ENCODE results near the gene EZH1.

The EZH1 gene

DNA sequence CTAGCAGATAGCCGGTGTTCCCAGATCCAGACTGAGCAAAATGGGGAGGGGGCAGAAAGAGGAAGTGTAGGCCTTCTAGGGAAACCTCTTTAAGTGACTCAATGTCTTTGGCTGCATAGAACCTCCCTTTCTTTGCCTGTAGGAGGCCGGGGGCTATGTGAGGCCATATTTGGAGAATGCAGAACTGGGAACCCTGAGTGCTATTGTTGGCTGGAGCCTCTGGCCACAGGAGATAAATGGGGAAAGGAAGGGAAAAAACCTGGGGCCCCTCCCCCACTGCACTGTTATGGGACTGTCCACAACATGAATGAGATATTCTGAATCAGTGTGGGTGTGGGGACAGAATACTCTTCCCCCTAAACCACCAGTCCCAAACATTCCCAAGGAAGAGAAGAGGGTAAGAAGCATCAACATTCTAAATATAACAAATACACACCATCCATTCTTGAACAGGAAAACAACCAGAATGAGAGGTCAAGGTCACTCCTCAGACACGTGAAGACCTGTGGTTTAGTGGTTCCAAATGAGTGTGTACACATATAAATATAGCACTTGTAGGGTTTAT, 30.8 kb upstream of the EZH1 start:
- no peak for ATAC-seq
- no peak for TF ChIP-seq ARNTL (CRISPR knock-in tag; IDR thresholded peaks at IDR 0.05; ENCODE audit: borderline replicate concordance, low read depth)
- no peak for TF ChIP-seq ZNF8 (CRISPR knock-in tag; IDR thresholded peaks at IDR 0.05)
- no peak for TF ChIP-seq RARB (CRISPR knock-in tag; IDR thresholded peaks at IDR 0.05)
- TF ChIP-seq CSDC2 (CRISPR knock-in tag; IDR thresholded peaks at IDR 0.05): no peak
- no peak for TF ChIP-seq ZNF565 (CRISPR knock-in tag; conservative IDR thresholded peaks at IDR 0.05; ENCODE audit: low read depth)
- TF ChIP-seq, protein P1, sequence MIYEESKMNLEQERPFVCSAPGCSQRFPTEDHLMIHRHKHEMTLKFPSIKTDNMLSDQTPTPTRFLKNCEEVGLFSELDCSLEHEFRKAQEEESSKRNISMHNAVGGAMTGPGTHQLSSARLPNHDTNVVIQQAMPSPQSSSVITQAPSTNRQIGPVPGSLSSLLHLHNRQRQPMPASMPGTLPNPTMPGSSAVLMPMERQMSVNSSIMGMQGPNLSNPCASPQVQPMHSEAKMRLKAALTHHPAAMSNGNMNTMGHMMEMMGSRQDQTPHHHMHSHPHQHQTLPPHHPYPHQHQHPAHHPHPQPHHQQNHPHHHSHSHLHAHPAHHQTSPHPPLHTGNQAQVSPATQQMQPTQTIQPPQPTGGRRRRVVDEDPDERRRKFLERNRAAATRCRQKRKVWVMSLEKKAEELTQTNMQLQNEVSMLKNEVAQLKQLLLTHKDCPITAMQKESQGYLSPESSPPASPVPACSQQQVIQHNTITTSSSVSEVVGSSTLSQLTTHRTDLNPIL (CRISPR knock-in tag; IDR thresholded peaks at IDR 0.05; ENCODE audit: low read depth): no peak
- no peak for TF ChIP-seq BACH2 (CRISPR knock-in tag; IDR thresholded peaks at IDR 0.05; ENCODE audit: borderline replicate concordance)
- no peak for TF ChIP-seq ISL1 (CRISPR knock-in tag; IDR thresholded peaks at IDR 0.05)
- TF ChIP-seq, protein P2, sequence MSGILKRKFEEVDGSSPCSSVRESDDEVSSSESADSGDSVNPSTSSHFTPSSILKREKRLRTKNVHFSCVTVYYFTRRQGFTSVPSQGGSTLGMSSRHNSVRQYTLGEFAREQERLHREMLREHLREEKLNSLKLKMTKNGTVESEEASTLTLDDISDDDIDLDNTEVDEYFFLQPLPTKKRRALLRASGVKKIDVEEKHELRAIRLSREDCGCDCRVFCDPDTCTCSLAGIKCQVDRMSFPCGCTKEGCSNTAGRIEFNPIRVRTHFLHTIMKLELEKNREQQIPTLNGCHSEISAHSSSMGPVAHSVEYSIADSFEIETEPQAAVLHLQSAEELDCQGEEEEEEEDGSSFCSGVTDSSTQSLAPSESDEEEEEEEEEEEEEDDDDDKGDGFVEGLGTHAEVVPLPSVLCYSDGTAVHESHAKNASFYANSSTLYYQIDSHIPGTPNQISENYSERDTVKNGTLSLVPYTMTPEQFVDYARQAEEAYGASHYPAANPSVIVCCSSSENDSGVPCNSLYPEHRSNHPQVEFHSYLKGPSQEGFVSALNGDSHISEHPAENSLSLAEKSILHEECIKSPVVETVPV (CRISPR knock-in tag; IDR thresholded peaks at IDR 0.05): no peak
- no peak for TF ChIP-seq ESRRG (CRISPR knock-in tag; IDR thresholded peaks at IDR 0.05)
- TF ChIP-seq, protein P3, sequence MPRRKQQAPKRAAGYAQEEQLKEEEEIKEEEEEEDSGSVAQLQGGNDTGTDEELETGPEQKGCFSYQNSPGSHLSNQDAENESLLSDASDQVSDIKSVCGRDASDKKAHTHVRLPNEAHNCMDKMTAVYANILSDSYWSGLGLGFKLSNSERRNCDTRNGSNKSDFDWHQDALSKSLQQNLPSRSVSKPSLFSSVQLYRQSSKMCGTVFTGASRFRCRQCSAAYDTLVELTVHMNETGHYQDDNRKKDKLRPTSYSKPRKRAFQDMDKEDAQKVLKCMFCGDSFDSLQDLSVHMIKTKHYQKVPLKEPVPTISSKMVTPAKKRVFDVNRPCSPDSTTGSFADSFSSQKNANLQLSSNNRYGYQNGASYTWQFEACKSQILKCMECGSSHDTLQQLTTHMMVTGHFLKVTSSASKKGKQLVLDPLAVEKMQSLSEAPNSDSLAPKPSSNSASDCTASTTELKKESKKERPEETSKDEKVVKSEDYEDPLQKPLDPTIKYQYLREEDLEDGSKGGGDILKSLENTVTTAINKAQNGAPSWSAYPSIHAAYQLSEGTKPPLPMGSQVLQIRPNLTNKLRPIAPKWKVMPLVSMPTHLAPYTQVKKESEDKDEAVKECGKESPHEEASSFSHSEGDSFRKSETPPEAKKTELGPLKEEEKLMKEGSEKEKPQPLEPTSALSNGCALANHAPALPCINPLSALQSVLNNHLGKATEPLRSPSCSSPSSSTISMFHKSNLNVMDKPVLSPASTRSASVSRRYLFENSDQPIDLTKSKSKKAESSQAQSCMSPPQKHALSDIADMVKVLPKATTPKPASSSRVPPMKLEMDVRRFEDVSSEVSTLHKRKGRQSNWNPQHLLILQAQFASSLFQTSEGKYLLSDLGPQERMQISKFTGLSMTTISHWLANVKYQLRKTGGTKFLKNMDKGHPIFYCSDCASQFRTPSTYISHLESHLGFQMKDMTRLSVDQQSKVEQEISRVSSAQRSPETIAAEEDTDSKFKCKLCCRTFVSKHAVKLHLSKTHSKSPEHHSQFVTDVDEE (CRISPR knock-in tag; IDR thresholded peaks at IDR 0.05): no peak
- no peak for TF ChIP-seq GLIS3 (CRISPR knock-in tag; IDR thresholded peaks at IDR 0.05)

DNA sequence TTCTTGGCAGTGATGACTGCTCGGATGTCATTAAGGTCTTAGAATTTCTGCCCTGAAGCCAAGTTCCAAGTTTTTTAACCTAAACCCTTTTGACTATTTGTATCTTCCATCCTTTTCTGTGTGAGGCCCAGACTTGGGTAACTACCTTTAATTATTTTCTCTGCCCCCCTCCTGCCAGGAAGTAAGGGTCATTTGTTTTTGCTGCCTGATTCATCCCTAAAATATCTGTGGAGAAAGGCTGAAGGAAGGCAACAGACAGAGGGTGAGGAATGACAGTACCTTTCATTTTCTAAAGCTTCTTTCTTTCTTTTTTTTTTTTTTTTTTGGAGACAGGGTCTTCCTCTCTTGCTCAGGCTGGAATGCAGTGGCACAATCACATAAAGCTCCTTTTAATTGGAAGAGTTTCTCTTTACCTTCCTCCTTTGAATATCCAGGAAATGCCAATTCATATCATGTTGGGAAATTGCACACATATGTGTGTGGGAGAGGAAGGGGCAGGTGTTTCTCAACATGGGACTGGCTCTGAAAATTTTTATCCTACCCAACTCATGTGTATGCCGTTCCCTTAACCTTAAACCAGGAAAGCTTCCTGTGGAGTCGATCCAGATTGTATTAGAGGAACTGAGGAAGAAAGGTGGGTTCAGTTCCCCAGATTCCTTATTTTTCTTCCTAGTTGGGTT, 29.4 kb upstream of the EZH1 start:
- ATAC-seq: peak; percentile 9; the same call in 2 of the 3 replicates
- TF ChIP-seq RARB (CRISPR knock-in tag; IDR thresholded peaks at IDR 0.05) (no peak), PPARA (CRISPR knock-in tag; IDR thresholded peaks at IDR 0.05; ENCODE audit: borderline replicate concordance) (no peak), ZNF8 (CRISPR knock-in tag; IDR thresholded peaks at IDR 0.05) (no peak), SNAI2 (CRISPR knock-in tag; IDR thresholded peaks at IDR 0.05) (no peak), ISL1 (CRISPR knock-in tag; IDR thresholded peaks at IDR 0.05) (no peak), CSDC2 (CRISPR knock-in tag; IDR thresholded peaks at IDR 0.05) (no peak), ZNF565 (CRISPR knock-in tag; conservative IDR thresholded peaks at IDR 0.05; ENCODE audit: low read depth) (no peak)
- TF ChIP-seq, protein P4, sequence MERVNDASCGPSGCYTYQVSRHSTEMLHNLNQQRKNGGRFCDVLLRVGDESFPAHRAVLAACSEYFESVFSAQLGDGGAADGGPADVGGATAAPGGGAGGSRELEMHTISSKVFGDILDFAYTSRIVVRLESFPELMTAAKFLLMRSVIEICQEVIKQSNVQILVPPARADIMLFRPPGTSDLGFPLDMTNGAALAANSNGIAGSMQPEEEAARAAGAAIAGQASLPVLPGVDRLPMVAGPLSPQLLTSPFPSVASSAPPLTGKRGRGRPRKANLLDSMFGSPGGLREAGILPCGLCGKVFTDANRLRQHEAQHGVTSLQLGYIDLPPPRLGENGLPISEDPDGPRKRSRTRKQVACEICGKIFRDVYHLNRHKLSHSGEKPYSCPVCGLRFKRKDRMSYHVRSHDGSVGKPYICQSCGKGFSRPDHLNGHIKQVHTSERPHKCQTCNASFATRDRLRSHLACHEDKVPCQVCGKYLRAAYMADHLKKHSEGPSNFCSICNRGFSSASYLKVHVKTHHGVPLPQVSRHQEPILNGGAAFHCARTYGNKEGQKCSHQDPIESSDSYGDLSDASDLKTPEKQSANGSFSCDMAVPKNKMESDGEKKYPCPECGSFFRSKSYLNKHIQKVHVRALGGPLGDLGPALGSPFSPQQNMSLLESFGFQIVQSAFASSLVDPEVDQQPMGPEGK (CRISPR knock-in tag; IDR thresholded peaks at IDR 0.05; ENCODE audit: borderline replicate concordance): no peak

DNA sequence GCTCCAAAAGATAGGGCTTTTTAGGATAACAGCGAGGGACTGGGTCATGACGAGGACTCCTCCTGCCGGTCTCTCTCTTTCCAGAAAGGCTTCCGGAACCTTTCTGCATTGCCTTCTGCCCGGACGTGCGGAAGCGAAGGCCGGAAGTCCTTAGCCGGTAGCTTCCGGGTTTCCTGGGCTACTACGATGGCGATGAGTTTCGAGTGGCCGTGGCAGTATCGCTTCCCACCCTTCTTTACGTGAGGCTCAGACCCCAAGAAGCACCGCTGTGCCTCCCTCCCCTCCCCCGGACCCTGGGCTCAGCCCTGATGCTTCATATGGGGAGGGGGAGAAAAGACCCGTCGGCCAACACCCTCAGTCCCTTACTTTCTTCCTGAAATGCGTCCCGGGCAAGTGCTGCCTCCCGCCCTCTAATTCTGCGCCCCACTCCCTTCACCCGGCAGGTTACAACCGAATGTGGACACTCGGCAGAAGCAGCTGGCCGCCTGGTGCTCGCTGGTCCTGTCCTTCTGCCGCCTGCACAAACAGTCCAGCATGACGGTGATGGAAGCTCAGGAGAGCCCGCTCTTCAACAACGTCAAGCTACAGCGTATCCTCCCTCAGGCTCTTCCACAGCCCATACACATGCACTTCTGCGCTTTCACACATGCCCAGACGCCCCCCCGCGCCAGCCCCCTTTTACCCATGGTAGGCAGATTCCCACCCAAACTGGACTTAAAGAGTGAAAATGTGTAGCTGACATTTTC, 28.6 kb upstream of the EZH1 start, which contains the start of gene VPS25:
Gene VPS25 (plus strand): TSS at position 160 of the 746 bp plus-strand sequence. CDS start 27 bp downstream, at position 187.
- TF ChIP-seq, protein P3 (CRISPR knock-in tag; IDR thresholded peaks at IDR 0.05): 0 out of 2 replicates have a peak, but pooled peaks have one; percentile 36
- no peak for TF ChIP-seq TCF4 (CRISPR knock-in tag; IDR thresholded peaks at IDR 0.05; ENCODE audit: borderline replicate concordance)
- TF ChIP-seq ZNF8 (CRISPR knock-in tag; IDR thresholded peaks at IDR 0.05): peak; percentile 8; the same call in 1 of the 2 replicates
- peak; percentile 99 for ATAC-seq

All from SK-N-SH treated with all-trans-retinoic acid at 6 μM for 48 hours (cell line).